Body of pancreas (tissue), 4 donors: Measurements from ENCODE around the gene ZSCAN31. TPM values are rescaled to one million over a fixed set of nuclear protein-coding genes. Genes with fewer than 3 reads are reported as not detected.
"Not testable (repeated sequence)": the region's sequence is repeated elsewhere in the genome, so short reads cannot be mapped to it uniquely, and the experiment has no call there.

Experiments used
- ATAC-seq: fragments of 150-250 bp; one replicate; pipeline ENCODE4 v1.9.1; 2016
- DNase-seq, 4 donors: peaks; one replicate each; pipeline ENCODE4 v3.0.0-alpha.2; 2019
- H3K27ac ChIP-seq, 4 donors: fragments of 200-600 bp; sonication (generic); 1 replicate in 3 of 4; 2 replicates in 1 of 4; pipeline versions ENCODE4 v1.5.1 to v1.6.1; 2016 to 2019; ENCODE audit warnings: mild to moderate bottlenecking in 1 of 4, mixed read lengths in 1 of 4, moderate library complexity in 1 of 4
- H3K27me3 ChIP-seq, 2 donors: fragments of 200-600 bp; sonication (generic); one replicate each; pipeline ENCODE4 v1.6.0; 2016; ENCODE audit warnings: mild to moderate bottlenecking in 1 of 2
- H3K36me3 ChIP-seq, 2 donors: fragments of 200-600 bp; sonication (generic); replicated peaks in 1 of 2; 2 replicates each; pipeline ENCODE4 v1.5.1; 2016; ENCODE audit warnings: low read depth in 2 of 2; ENCODE audit not compliant: insufficient read depth in 1 of 2
- H3K4me1 ChIP-seq: fragments of 200-600 bp; sonication (generic); one replicate; pipeline ENCODE4 v1.6.0; 2016
- H3K4me3 ChIP-seq, 2 donors: fragments of 200-600 bp; sonication (generic); 1 replicate in 1 of 2; 2 replicates in 1 of 2; pipeline ENCODE4 v1.5.1; 2016 to 2019
- H3K9me3 ChIP-seq, 3 donors: fragments of 200-600 bp; sonication (generic); 1 replicate in 2 of 3; 2 replicates in 1 of 3; pipeline ENCODE4 v1.5.1; 2016
- POLR2A ChIP-seq, 3 donors: fragments of 450-650 bp; IDR thresholded peaks; one replicate each; pipeline ENCODE4 v1.6.1; 2016; ENCODE audit warnings: antibody characterized with exemption in 3 of 3, mild to moderate bottlenecking in 2 of 3
- WGBS, 2 donors: methylation state at CpG; one replicate each; pipeline ENCODE4 v1.1.5; 2017; 5-methylcytosine and 5-hydroxymethylcytosine counted together
- intact Hi-C: fragments of 100-400 bp; cut with DNase I; formaldehyde crosslinking; loops from one replicate; pipeline ENCODE4 v1.15.1; 2023
- total RNA-seq, 2 donors: library from RNA; depleted of rRNA; stranded (reverse); fragments of >200 nt; gene quantifications; one replicate each; pipeline ENCODE4 v1.1.0, GENCODE V29; 2016
- TF ChIP-seq, protein P1 (sequence below), 7 experiments: fragments of 450-650 bp in 4 of 7; fragments of 200-600 bp in 3 of 7; sonication (generic) in 3 of 7; IDR thresholded peaks; one replicate each; pipeline ENCODE4 v1.5.1; 2016 to 2019; ENCODE audit warnings: antibody characterized with exemption in 7 of 7

The ZSCAN31 gene
- total RNA-seq, 2 donors from 2014 or later: 14.0 to 26.4 TPM

GRCh38 chr6:28330041-28330440 lies 5.9 kb downstream of the ZSCAN31 start:
- 22 to 37% methylated on average over 1 of the region's 1 CpG for WGBS, 2 donors
- ATAC-seq (no peak), DNase-seq (no peak)
- Histone ChIP-seq H3K27ac (no peak overlapping the region), H3K9me3 (peaks cover 0 to 25% (median 7%) of the 10 kb centered on the region in 3 donors), H3K36me3 (peaks cover 14 to 17% of the 10 kb centered on the region in 2 donors), H3K4me1 (peaks cover 7% of the 10 kb centered on the region), H3K4me3 (no peak overlapping the region), H3K27me3 (no peaks in the 10 kb centered on the region)
- intact Hi-C loops: loop anchor here (10.0 kb wide), 1 partner anchor 65 kb away; the partner anchor contains the start of gene ZSCAN26
- TF ChIP-seq POLR2A (IDR thresholded peaks at IDR 0.05): no peak
- TF ChIP-seq, protein P1, sequence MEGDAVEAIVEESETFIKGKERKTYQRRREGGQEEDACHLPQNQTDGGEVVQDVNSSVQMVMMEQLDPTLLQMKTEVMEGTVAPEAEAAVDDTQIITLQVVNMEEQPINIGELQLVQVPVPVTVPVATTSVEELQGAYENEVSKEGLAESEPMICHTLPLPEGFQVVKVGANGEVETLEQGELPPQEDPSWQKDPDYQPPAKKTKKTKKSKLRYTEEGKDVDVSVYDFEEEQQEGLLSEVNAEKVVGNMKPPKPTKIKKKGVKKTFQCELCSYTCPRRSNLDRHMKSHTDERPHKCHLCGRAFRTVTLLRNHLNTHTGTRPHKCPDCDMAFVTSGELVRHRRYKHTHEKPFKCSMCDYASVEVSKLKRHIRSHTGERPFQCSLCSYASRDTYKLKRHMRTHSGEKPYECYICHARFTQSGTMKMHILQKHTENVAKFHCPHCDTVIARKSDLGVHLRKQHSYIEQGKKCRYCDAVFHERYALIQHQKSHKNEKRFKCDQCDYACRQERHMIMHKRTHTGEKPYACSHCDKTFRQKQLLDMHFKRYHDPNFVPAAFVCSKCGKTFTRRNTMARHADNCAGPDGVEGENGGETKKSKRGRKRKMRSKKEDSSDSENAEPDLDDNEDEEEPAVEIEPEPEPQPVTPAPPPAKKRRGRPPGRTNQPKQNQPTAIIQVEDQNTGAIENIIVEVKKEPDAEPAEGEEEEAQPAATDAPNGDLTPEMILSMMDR (IDR thresholded peaks at IDR 0.05): no peak

DNA sequence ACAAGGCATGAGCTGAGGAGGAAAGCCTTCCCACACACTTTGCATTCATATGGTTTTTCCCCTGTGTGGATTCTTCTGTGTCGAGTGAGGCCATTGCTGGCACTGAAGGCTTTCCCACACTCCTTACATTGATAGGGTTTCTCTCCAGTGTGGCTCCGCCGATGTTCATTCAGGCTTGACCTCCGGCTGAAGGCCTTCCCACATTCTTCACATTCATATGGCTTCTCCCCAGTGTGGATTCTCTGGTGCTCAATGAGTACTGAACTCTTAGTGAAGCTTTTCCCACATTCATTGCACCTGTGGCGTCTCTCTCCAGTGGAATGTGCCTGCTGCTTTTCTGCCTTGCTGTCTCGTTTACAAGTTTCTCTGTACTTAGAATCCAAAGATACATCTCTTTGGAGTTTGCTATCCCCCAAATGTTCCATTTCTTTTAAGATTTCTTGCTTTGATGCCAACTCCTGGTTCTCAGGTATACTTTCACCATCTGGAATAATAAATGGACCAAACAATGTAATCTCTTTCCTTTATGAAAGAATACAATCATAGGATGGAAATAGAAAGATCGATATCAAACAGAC lies 9.5 kb downstream of the ZSCAN31 start:
- intact Hi-C loops: no loop called here
- H3K4me3 ChIP-seq: no peak overlapping the region

GRCh38 chr6:28323813-28324424 lies 12.0 kb downstream of the ZSCAN31 start:
- no peaks in the 10 kb centered on the region for H3K4me1 ChIP-seq

More for the DNA sequence above, 9.5 kb downstream of the ZSCAN31 start:
- Histone ChIP-seq H3K27me3 (no peaks in the 10 kb centered on the region), H3K9me3 (peaks cover 0 to 33% (median 7%) of the 10 kb centered on the region in 3 donors), H3K27ac (no peak overlapping the region), H3K36me3 (peaks cover 14 to 17% of the 10 kb centered on the region in 2 donors), H3K4me1 (no peaks in the 10 kb centered on the region)
- WGBS, 2 donors: 91 to 93% methylated on average over 7 of the region's 7 CpGs
- DNase-seq (no peak), ATAC-seq (no peak)
- TF ChIP-seq POLR2A (IDR thresholded peaks at IDR 0.05): no peak
- TF ChIP-seq, protein P1 (IDR thresholded peaks at IDR 0.05): no peak

GRCh38 chr6:28322661-28323060 lies 13.3 kb downstream of the ZSCAN31 start:
- TF ChIP-seq, protein P1 (IDR thresholded peaks at IDR 0.05): no peak
- no peak for TF ChIP-seq POLR2A (IDR thresholded peaks at IDR 0.05)
- DNase-seq (no peak), ATAC-seq (no peak)
- no peak overlapping the region for H3K27ac ChIP-seq
- H3K4me3 ChIP-seq: no peak overlapping the region
- H3K4me1 ChIP-seq: no peaks in the 10 kb centered on the region
- H3K36me3 ChIP-seq: peaks cover 14 to 17% of the 10 kb centered on the region in 2 donors
- H3K27me3 ChIP-seq: no peaks in the 10 kb centered on the region
- WGBS, 2 donors: 85 to 91% methylated on average over 3 of the region's 3 CpGs
- intact Hi-C loops: no loop called here
- peaks cover 0 to 33% (median 7%) of the 10 kb centered on the region in 3 donors for H3K9me3 ChIP-seq

More at GRCh38 chr6:28323813-28324424, 12.0 kb downstream of the ZSCAN31 start:
- ATAC-seq (no peak), DNase-seq (no peak)
- Histone ChIP-seq H3K9me3 (peaks cover 0 to 33% (median 7%) of the 10 kb centered on the region in 3 donors), H3K27me3 (no peaks in the 10 kb centered on the region), H3K27ac (no peak overlapping the region), H3K36me3 (peaks cover 14 to 17% of the 10 kb centered on the region in 2 donors), H3K4me3 (no peak overlapping the region)
- TF ChIP-seq POLR2A (IDR thresholded peaks at IDR 0.05): no peak
- TF ChIP-seq, protein P1 (IDR thresholded peaks at IDR 0.05): no peak
- intact Hi-C loops: no loop called here
- WGBS, 2 donors: 100% methylated on average over 1 of the region's 1 CpG

- H3K4me3 ChIP-seq, H3K36me3 ChIP-seq, ATAC-seq, DNase-seq, H3K27ac ChIP-seq, H3K27me3 ChIP-seq, intact Hi-C loops, H3K4me1 ChIP-seq, H3K9me3 ChIP-seq: not testable (repeated sequence)
- WGBS, 2 donors: 86 to 94% methylated on average over 8 of the region's 8 CpGs
These were observed 18.1 kb downstream of the ZSCAN31 start for GRCh38 chr6:28317866-28318265.
